Spleen (tissue), 11 donors: ENCODE measurements around the gene EML5. TPM values are rescaled to one million over a fixed set of nuclear protein-coding genes. Genes with fewer than 3 reads are reported as not detected.
A peak's percentile ranks its signal among the peaks of the same experiment; 100 is the strongest.

Experiments
- DNase-seq: peaks from one replicate; pipeline ENCODE4 v3.0.0-alpha.2; 2020
- H3K27ac ChIP-seq, 8 donors: fragments of 200-600 bp; sonication (generic) in 7 of 8; 1 replicate in 4 of 8; 2 replicates in 4 of 8; pipeline versions ENCODE4 v1.5.0 to v1.8.0; 2016 to 2021; ENCODE audit warnings: inconsistent platforms in 4 of 8, mild to moderate bottlenecking in 4 of 8, moderate library complexity in 1 of 8
- H3K27me3 ChIP-seq, 7 donors: fragments of 200-600 bp; sonication (generic) in 6 of 7; replicated peaks in 1 of 7; 1 replicate in 4 of 7; 2 replicates in 3 of 7; pipeline versions ENCODE4 v1.5.0 to v1.8.0; 2016 to 2021; ENCODE audit warnings: inconsistent platforms in 3 of 7, mild to moderate bottlenecking in 1 of 7
- H3K36me3 ChIP-seq, 6 donors: fragments of 200-600 bp; sonication (generic) in 5 of 6; 1 replicate in 4 of 6; 2 replicates in 2 of 6; pipeline versions ENCODE4 v1.5.0 to v1.8.0; 2016 to 2021; ENCODE audit warnings: inconsistent platforms in 2 of 6
- H3K4me1 ChIP-seq, 6 donors: fragments of 200-600 bp; sonication (generic) in 5 of 6; 1 replicate in 3 of 6; 2 replicates in 3 of 6; pipeline versions ENCODE4 v1.5.0 to v1.8.0; 2016 to 2021; ENCODE audit warnings: inconsistent platforms in 3 of 6
- H3K4me3 ChIP-seq, 8 donors: fragments of 200-600 bp; sonication (generic) in 7 of 8; 1 replicate in 4 of 8; 2 replicates in 4 of 8; pipeline versions ENCODE4 v1.5.0 to v1.8.0; 2016 to 2021; ENCODE audit warnings: inconsistent platforms in 4 of 8, mild to moderate bottlenecking in 4 of 8, moderate library complexity in 2 of 8
- H3K9me3 ChIP-seq, 8 donors: fragments of 200-600 bp; sonication (generic) in 7 of 8; 1 replicate in 4 of 8; 2 replicates in 4 of 8; pipeline versions ENCODE4 v1.5.0 to v1.8.0; 2016 to 2021; ENCODE audit warnings: inconsistent platforms in 4 of 8
- POLR2A ChIP-seq, 3 donors: fragments of 450-650 bp; IDR thresholded peaks; one replicate each; pipeline ENCODE4 v1.5.1; 2017; ENCODE audit warnings: antibody characterized with exemption in 3 of 3, mild to moderate bottlenecking in 1 of 3
- POLR2AphosphoS5 ChIP-seq, 3 donors: sonication (generic); formaldehyde crosslinking; IDR thresholded peaks; one replicate each; pipeline ENCODE4 v1.5.1; 2017; ENCODE audit warnings: antibody characterized with exemption in 3 of 3
- WGBS, 5 donors: extraction: QIAGEN DNeasy Blood & Tissue Kit in 3 of 5; methylation state at CpG; one replicate each; pipeline versions ENCODE4 v1.1.5 to v1.1.7; 2013 to 2018; 5-methylcytosine and 5-hydroxymethylcytosine counted together
- intact Hi-C: fragments of 100-400 bp; cut with DNase I; formaldehyde crosslinking; loops from one replicate; pipeline ENCODE4 v1.15.0; 2023; ENCODE audit warnings: low total_unique reads
- polyA plus RNA-seq, 3 donors: library from polyadenylated mRNA; stranded (reverse); fragments of 200-250 nt; gene quantifications; one replicate each; pipeline ENCODE4 v1.2.1, GENCODE V29; 2013
- total RNA-seq, 7 donors: library from RNA; depleted of rRNA in 3 of 7; stranded (reverse); fragments of >200 nt in 3 of 7; fragmentation: NEBNext Ultra II Directional in 4 of 7; extraction: Animal tissue kit (Norgen Biotek cat#: 25700) in 4 of 7; gene quantifications; one replicate each; pipeline versions ENCODE4 v1.1.0 to v1.2.1, GENCODE V29; 2016 to 2021
- TF ChIP-seq, protein P1 (sequence below), 11 experiments: fragments of 200-600 bp in 7 of 11; fragments of 450-650 bp in 4 of 11; sonication (generic) in 4 of 11; IDR thresholded peaks in 8 of 11; conservative IDR thresholded peaks in 3 of 11; 1 replicate in 7 of 11; 2 replicates in 4 of 11; pipeline versions ENCODE4 v1.4.0 to v1.8.0; 2016 to 2021; ENCODE audit warnings: antibody characterized with exemption in 11 of 11, inconsistent platforms in 4 of 11, mild to moderate bottlenecking in 1 of 11
- donor health status: healthy with polysubstance abuse.
- donor health status: DM: no; HTN: no; CAD: no; lungs with moderate emphysema.
- donor health status: DM: no; HTN: no; CAD: no.
- donor health status: Bipolar disorder and iron deficiency.
- donor health status: healthy.
- donor health status: DM: no; HTN: no; CAD: no.
- donor health status: DM: yes; HTN: yes; CAD: no.

The EML5 gene
- total and polyA plus RNA-seq, 10 donors = 0.21 to 3.8 (median 2.5) TPM

GRCh38 chr14:88617479-88617878, 175.3 kb downstream of the EML5 start:
- no peaks in the 10 kb centered on the region for H3K9me3 ChIP-seq
- H3K27me3 ChIP-seq = no peaks in the 10 kb centered on the region
- no peak overlapping the region for H3K4me3 ChIP-seq
- 97 to 100% (median 100%) methylated on average over 1 of the region's 1 CpG for WGBS, 5 donors
- H3K4me1 ChIP-seq = peaks cover 0 to 20% (median 15%) of the 10 kb centered on the region in 6 donors
- TF ChIP-seq, protein P1, sequence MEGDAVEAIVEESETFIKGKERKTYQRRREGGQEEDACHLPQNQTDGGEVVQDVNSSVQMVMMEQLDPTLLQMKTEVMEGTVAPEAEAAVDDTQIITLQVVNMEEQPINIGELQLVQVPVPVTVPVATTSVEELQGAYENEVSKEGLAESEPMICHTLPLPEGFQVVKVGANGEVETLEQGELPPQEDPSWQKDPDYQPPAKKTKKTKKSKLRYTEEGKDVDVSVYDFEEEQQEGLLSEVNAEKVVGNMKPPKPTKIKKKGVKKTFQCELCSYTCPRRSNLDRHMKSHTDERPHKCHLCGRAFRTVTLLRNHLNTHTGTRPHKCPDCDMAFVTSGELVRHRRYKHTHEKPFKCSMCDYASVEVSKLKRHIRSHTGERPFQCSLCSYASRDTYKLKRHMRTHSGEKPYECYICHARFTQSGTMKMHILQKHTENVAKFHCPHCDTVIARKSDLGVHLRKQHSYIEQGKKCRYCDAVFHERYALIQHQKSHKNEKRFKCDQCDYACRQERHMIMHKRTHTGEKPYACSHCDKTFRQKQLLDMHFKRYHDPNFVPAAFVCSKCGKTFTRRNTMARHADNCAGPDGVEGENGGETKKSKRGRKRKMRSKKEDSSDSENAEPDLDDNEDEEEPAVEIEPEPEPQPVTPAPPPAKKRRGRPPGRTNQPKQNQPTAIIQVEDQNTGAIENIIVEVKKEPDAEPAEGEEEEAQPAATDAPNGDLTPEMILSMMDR (IDR thresholded peaks at IDR 0.05 in 8 of 11, conservative IDR thresholded peaks at IDR 0.05 in 3 of 11) = no peak
- TF ChIP-seq POLR2AphosphoS5 (IDR thresholded peaks at IDR 0.05) = no peak
- intact Hi-C loops = no loop called here
- H3K27ac ChIP-seq = no peak overlapping the region
- H3K36me3 ChIP-seq = peaks cover 0 to 48% (median 6%) of the 10 kb centered on the region in 6 donors
- DNase-seq = no peak

GRCh38 chr14:88616697-88617096, 176.1 kb downstream of the EML5 start:
- 90 to 98% (median 95%) methylated on average over 1 of the region's 1 CpG for WGBS, 5 donors
- TF ChIP-seq POLR2AphosphoS5 (IDR thresholded peaks at IDR 0.05) (no peak), POLR2A (IDR thresholded peaks at IDR 0.05) (no peak)
- TF ChIP-seq, protein P1 (IDR thresholded peaks at IDR 0.05 in 8 of 11, conservative IDR thresholded peaks at IDR 0.05 in 3 of 11) = no peak
- Histone ChIP-seq H3K27me3 (no peaks in the 10 kb centered on the region), H3K36me3 (peaks cover 0 to 56% (median 13%) of the 10 kb centered on the region in 6 donors), H3K4me1 (peaks cover 0 to 24% (median 15%) of the 10 kb centered on the region in 6 donors), H3K27ac (no peak overlapping the region), H3K9me3 (no peaks in the 10 kb centered on the region), H3K4me3 (no peak overlapping the region)
- no peak for DNase-seq
- intact Hi-C loops = no loop called here

- Histone ChIP-seq H3K27ac (peak overlapping the region in 3 of 8 donors; percentile 16 to 37 (median 29)), H3K9me3 (no peaks in the 10 kb centered on the region), H3K4me1 (peaks cover 0 to 24% (median 15%) of the 10 kb centered on the region in 6 donors), H3K36me3 (peaks cover 0 to 79% (median 36%) of the 10 kb centered on the region in 6 donors), H3K27me3 (no peaks in the 10 kb centered on the region), H3K4me3 (no peak overlapping the region)
- intact Hi-C loops = no loop called here
- TF ChIP-seq, protein P1 (IDR thresholded peaks at IDR 0.05 in 8 of 11, conservative IDR thresholded peaks at IDR 0.05 in 3 of 11) = no peak
- TF ChIP-seq POLR2AphosphoS5 (IDR thresholded peaks at IDR 0.05) = no peak
- TF ChIP-seq POLR2A (IDR thresholded peaks at IDR 0.05) = no peak
- WGBS, 5 donors = 81 to 92% (median 85%) methylated on average over 3 of the region's 3 CpGs
- no peak for DNase-seq
Observed at GRCh38 chr14:88614218-88614907, 178.4 kb downstream of the EML5 start.

GRCh38 chr14:88613552-88614010, 179.2 kb downstream of the EML5 start:
- peak in 1 of 3 donors; percentile 13 for TF ChIP-seq POLR2AphosphoS5 (IDR thresholded peaks at IDR 0.05)
- TF ChIP-seq, protein P1 (IDR thresholded peaks at IDR 0.05 in 8 of 11, conservative IDR thresholded peaks at IDR 0.05 in 3 of 11) = no peak
- H3K27ac ChIP-seq = peak overlapping the region in 3 of 8 donors; percentile 16 to 37 (median 29)
- 32 to 53% (median 43%) methylated on average over 5 of the region's 5 CpGs for WGBS, 5 donors

More at GRCh38 chr14:88613552-88614010, 179.2 kb downstream of the EML5 start:
- Histone ChIP-seq H3K27me3 (no peaks in the 10 kb centered on the region), H3K9me3 (no peaks in the 10 kb centered on the region), H3K36me3 (peaks cover 0 to 87% (median 43%) of the 10 kb centered on the region in 6 donors), H3K4me3 (no peak overlapping the region), H3K4me1 (peaks cover 0 to 24% (median 15%) of the 10 kb centered on the region in 6 donors)
- intact Hi-C loops = no loop called here
- DNase-seq = no peak
